Stomach smooth muscle (tissue), 2 donors: ENCODE data around the gene RPUSD1.
"Not testable (repeated sequence)": the region's sequence is repeated elsewhere in the genome, so short reads cannot be mapped to it uniquely, and the experiment has no call there.

Source experiments
- H3K27ac ChIP-seq: one replicate; pipeline ENCODE4 v1.7.0; 2013; ENCODE audit warnings: mild to moderate bottlenecking, low read length, inconsistent platforms
- H3K27me3 ChIP-seq, 2 donors: one replicate each; pipeline ENCODE4 v1.7.0; 2013; ENCODE audit warnings: low read length in 2 of 2; ENCODE audit not compliant: insufficient read depth in 2 of 2, control insufficient read depth in 1 of 2
- H3K36me3 ChIP-seq, 2 donors: one replicate each; pipeline ENCODE4 v1.7.0; 2013; ENCODE audit warnings: low read length in 2 of 2; ENCODE audit not compliant: control insufficient read depth in 2 of 2, insufficient read depth in 2 of 2
- H3K4me1 ChIP-seq: one replicate; pipeline ENCODE4 v1.7.0; 2013; ENCODE audit warnings: low read length; ENCODE audit not compliant: control insufficient read depth, insufficient read depth
- H3K4me3 ChIP-seq, 2 donors: one replicate each; pipeline ENCODE4 v1.7.0; 2013; ENCODE audit warnings: low read length in 2 of 2
- H3K9ac ChIP-seq, 2 donors: one replicate each; pipeline ENCODE4 v1.7.0; 2013; ENCODE audit warnings: low read length in 2 of 2, mild to moderate bottlenecking in 1 of 2
- H3K9me3 ChIP-seq, 2 donors: one replicate each; pipeline ENCODE4 v1.7.0; 2013; ENCODE audit warnings: low read length in 2 of 2; ENCODE audit not compliant: control insufficient read depth in 2 of 2
- donor health status: healthy.
- donor health status: Pancreatic carcinoma.

RPUSD1 gene

GRCh38 chr16:763369-764183 is 24.6 kb downstream of the RPUSD1 start:
- no peaks in the 10 kb centered on the region for H3K36me3 ChIP-seq

GRCh38 chr16:762595-763268 is 25.4 kb downstream of the RPUSD1 start:
- H3K27ac ChIP-seq: no peak overlapping the region
- no peaks in the 10 kb centered on the region for H3K9me3 ChIP-seq
- no peaks in the 10 kb centered on the region for H3K36me3 ChIP-seq
- H3K9ac ChIP-seq: no peak overlapping the region
- H3K27me3 ChIP-seq: peaks cover 0 to 3% of the 10 kb centered on the region in 2 donors
- H3K4me3 ChIP-seq: no peak overlapping the region
- H3K4me1 ChIP-seq: no peaks in the 10 kb centered on the region

More at GRCh38 chr16:763369-764183, 24.6 kb downstream of the RPUSD1 start:
- Histone ChIP-seq H3K27me3 (peaks cover 4 to 5% of the 10 kb centered on the region in 2 donors), H3K27ac (no peak overlapping the region), H3K4me1 (no peaks in the 10 kb centered on the region), H3K9me3 (no peaks in the 10 kb centered on the region), H3K4me3 (no peak overlapping the region), H3K9ac (no peak overlapping the region)

GRCh38 chr16:761625-762513 is 26.3 kb downstream of the RPUSD1 start:
- Histone ChIP-seq H3K4me1 (no peaks in the 10 kb centered on the region), H3K9ac (no peak overlapping the region), H3K27ac (no peak overlapping the region), H3K9me3 (no peaks in the 10 kb centered on the region), H3K36me3 (no peaks in the 10 kb centered on the region), H3K4me3 (no peak overlapping the region), H3K27me3 (peaks cover 0 to 3% of the 10 kb centered on the region in 2 donors)

- peaks cover 0 to 4% of the 10 kb centered on the region in 2 donors for H3K9me3 ChIP-seq
- no peak within 1 kb of the TSS for H3K4me3 ChIP-seq
- no peaks in the 10 kb centered on the region for H3K36me3 ChIP-seq
- no peak within 1 kb of the TSS for H3K9ac ChIP-seq
- H3K4me1 ChIP-seq: no peaks in the 10 kb centered on the region
- H3K27me3 ChIP-seq: peaks cover 0 to 5% of the 10 kb centered on the region in 2 donors
- no peak within 1 kb of the TSS for H3K27ac ChIP-seq
Observed at GRCh38 chr16:760545-761343, 27.4 kb downstream of the RPUSD1 start, which contains the start of gene MSLN. Gene MSLN (plus strand): TSS chr16:760734. CDS start chr16:762681, 1,947 bp downstream.

GRCh38 chr16:760065-760464 is 28.1 kb downstream of the RPUSD1 start:
- H3K36me3 ChIP-seq: no peaks in the 10 kb centered on the region
- no peak overlapping the region for H3K4me3 ChIP-seq
- H3K27me3 ChIP-seq: peaks cover 0 to 5% of the 10 kb centered on the region in 2 donors
- H3K4me1 ChIP-seq: no peaks in the 10 kb centered on the region
- no peak overlapping the region for H3K27ac ChIP-seq
- no peak overlapping the region for H3K9ac ChIP-seq
- H3K9me3 ChIP-seq: peaks cover 0 to 4% of the 10 kb centered on the region in 2 donors

GRCh38 chr16:759110-759910 is 28.9 kb downstream of the RPUSD1 start:
- H3K27ac ChIP-seq: no peak overlapping the region
- peaks cover 0 to 5% of the 10 kb centered on the region in 2 donors for H3K27me3 ChIP-seq
- H3K36me3 ChIP-seq: no peaks in the 10 kb centered on the region
- H3K9me3 ChIP-seq: peaks cover 0 to 4% of the 10 kb centered on the region in 2 donors
- H3K9ac ChIP-seq: no peak overlapping the region
- H3K4me1 ChIP-seq: no peaks in the 10 kb centered on the region
- no peak overlapping the region for H3K4me3 ChIP-seq

- Histone ChIP-seq H3K27ac (no peak overlapping the region), H3K9me3 (peaks cover 0 to 4% of the 10 kb centered on the region in 2 donors), H3K36me3 (no peaks in the 10 kb centered on the region), H3K4me1 (peaks cover 4% of the 10 kb centered on the region), H3K4me3 (no peak overlapping the region), H3K9ac (no peak overlapping the region), H3K27me3 (peaks cover 2 to 4% of the 10 kb centered on the region in 2 donors)
Observed at GRCh38 chr16:756428-756827, 31.8 kb downstream of the RPUSD1 start.

- Histone ChIP-seq H3K4me3 (no peak overlapping the region), H3K9ac (no peak overlapping the region), H3K27me3 (peaks cover 2 to 4% of the 10 kb centered on the region in 2 donors), H3K4me1 (peaks cover 4% of the 10 kb centered on the region), H3K9me3 (peaks cover 0 to 4% of the 10 kb centered on the region in 2 donors), H3K27ac (no peak overlapping the region), H3K36me3 (no peaks in the 10 kb centered on the region)
Observed at GRCh38 chr16:754656-755055, 33.5 kb downstream of the RPUSD1 start.

- H3K36me3 ChIP-seq, H3K4me1 ChIP-seq, H3K9me3 ChIP-seq, H3K27ac ChIP-seq, H3K27me3 ChIP-seq, H3K9ac ChIP-seq, H3K4me3 ChIP-seq: not testable (repeated sequence)
Observed at GRCh38 chr16:754121-754607, 34.0 kb downstream of the RPUSD1 start.
